Endothelial cell of umbilical vein (primary cell): ENCODE measurements around the gene CIDEA. TPM values are rescaled to one million over a fixed set of nuclear protein-coding genes. Genes with fewer than 3 reads are reported as not detected.

Source experiments
- BruUV-seq: library from RNA; stranded (reverse); fragments of 400-500 nt; replicated peaks from 2 replicates; lab custom pipeline; 2021; lab: Mats Ljungman, UMichigan
- CTCF ChIA-PET: fragments of 300-600, 350-600 bp; sonication (Branson Sonifier 250); formaldehyde crosslinking; loops from one replicate; lab custom pipeline; 2021; ENCODE audit warnings: antibody characterized with exemption, inconsistent platforms; lab: Charles Lee
- POLR2A ChIA-PET: fragments of 300-600, 350-600 bp; sonication (Branson Sonifier 250); formaldehyde crosslinking; loops from one replicate; lab custom pipeline; 2021; ENCODE audit warnings: antibody characterized with exemption, inconsistent platforms; lab: Charles Lee
- DNase-seq: peaks from one replicate; pipeline ENCODE4 v3.0.0-alpha.2; 2011; ENCODE audit warnings: low read depth, low spot score
- FAIRE-seq: peaks from 2 replicates; lab custom pipeline; 2011; peaks lifted over from hg19 to GRCh38; lab: Jason Lieb, UNC
- H2AFZ ChIP-seq: 2 replicates; pipeline ENCODE4 v1.6.0; 2012; ENCODE audit warnings: low read depth, low read length, control low read depth, inconsistent platforms
- H3K27ac ChIP-seq: 2 replicates; pipeline ENCODE4 v1.5.1; 2011; ENCODE audit warnings: low read depth, mild to moderate bottlenecking, control low read depth, low read length, moderate library complexity; ENCODE audit not compliant: insufficient read depth
- H3K27me3 ChIP-seq, 2 experiments: 2 replicates each; pipeline versions ENCODE4 v1.6.0 to v1.6.1; 2011; ENCODE audit warnings: low read length in 2 of 2, mixed read lengths in 1 of 2; ENCODE audit not compliant: control insufficient read depth in 2 of 2, insufficient read depth in 2 of 2
- H3K36me3 ChIP-seq, 2 experiments: 2 replicates in 1 of 2; 3 replicates in 1 of 2; pipeline ENCODE4 v1.5.1; 2011; ENCODE audit warnings: low read length in 2 of 2, mild to moderate bottlenecking in 1 of 2, moderate library complexity in 1 of 2; ENCODE audit not compliant: control insufficient read depth in 2 of 2, insufficient read depth in 2 of 2; ENCODE audit errors: extremely low read depth in 1 of 2
- H3K4me1 ChIP-seq: 3 replicates; pipeline ENCODE4 v1.5.1; 2011; ENCODE audit warnings: mild to moderate bottlenecking, low read length; ENCODE audit not compliant: control insufficient read depth, insufficient read depth; ENCODE audit errors: extremely low read depth
- H3K4me2 ChIP-seq: 2 replicates; pipeline ENCODE4 v1.6.1; 2011; ENCODE audit warnings: low read length, control low read depth, mixed read lengths; ENCODE audit not compliant: insufficient read depth
- H3K4me3 ChIP-seq, 3 experiments: fragments of 200-600 bp in 1 of 3; sonication (generic), shearing (Covaris generic) in 1 of 3; replicated peaks in 1 of 3; 2 replicates each; pipeline ENCODE4 v1.5.1; 2011 to 2016; ENCODE audit warnings: control low read depth in 3 of 3, low read length in 3 of 3, mild to moderate bottlenecking in 2 of 3, inconsistent platforms in 1 of 3, low read depth in 1 of 3, moderate library complexity in 1 of 3; ENCODE audit not compliant: insufficient read depth in 1 of 3
- H3K79me2 ChIP-seq: 2 replicates; pipeline ENCODE4 v1.6.0; 2012; ENCODE audit warnings: low read length, inconsistent platforms; ENCODE audit not compliant: control insufficient read depth, insufficient read depth
- H3K9ac ChIP-seq: replicated peaks from 2 replicates; pipeline ENCODE3; 2011; ENCODE audit warnings: low read length, control low read depth; ENCODE audit not compliant: insufficient read depth; ENCODE audit errors: extremely low read depth
- H3K9me1 ChIP-seq: replicated peaks from 3 replicates; pipeline ENCODE4 v1.6.0; 2011; ENCODE audit warnings: mild to moderate bottlenecking, low read length; ENCODE audit not compliant: control insufficient read depth, insufficient read depth; ENCODE audit errors: extremely low read depth
- H3K9me3 ChIP-seq: replicated peaks from 2 replicates; pipeline ENCODE4 v1.5.1; 2012; ENCODE audit warnings: low read length, inconsistent platforms; ENCODE audit not compliant: control insufficient read depth, insufficient read depth
- H4K20me1 ChIP-seq: replicated peaks from 2 replicates; pipeline ENCODE3; 2011; ENCODE audit warnings: mild to moderate bottlenecking, low read length; ENCODE audit not compliant: control insufficient read depth, insufficient read depth; ENCODE audit errors: extremely low read depth
- FOS ChIP-seq: IDR thresholded peaks from 2 replicates; pipeline ENCODE4 v1.6.1; 2011; ENCODE audit warnings: mild to moderate bottlenecking, low read length, moderate library complexity, borderline replicate concordance; ENCODE audit not compliant: insufficient read depth
- JUN ChIP-seq: IDR thresholded peaks from 2 replicates; pipeline ENCODE4 v1.6.1; 2011; ENCODE audit warnings: borderline replicate concordance, low read depth; ENCODE audit not compliant: insufficient read length, insufficient read depth
- MYC ChIP-seq: IDR thresholded peaks from one replicate; pipeline ENCODE4 v1.6.1; 2011; ENCODE audit warnings: mild to moderate bottlenecking, low read depth, low read length
- dilution Hi-C: fragments of 300-500 bp; cut with MboI; formaldehyde crosslinking; loops from one replicate; pipeline ENCODE4 v1.15.0; 2019; ENCODE audit warnings: low sequenced_read_pairs; ENCODE audit not compliant: extremely low pct_ligation_motif_present
- intact Hi-C: fragments of 100-400 bp; cut with micrococcal nuclease; formaldehyde crosslinking; loops from one replicate; pipeline ENCODE4 v1.10.0; 2022
- polyA plus RNA-seq, 4 experiments: library from polyadenylated mRNA; depleted of rRNA in 3 of 4; stranded (reverse) in 3 of 4; unstranded in 1 of 4; fragments of >200 nt; gene quantifications; 2 replicates each; pipeline versions ENCODE4 v1.2.1 to v1.2.3, GENCODE V29; 2011 to 2012; ENCODE audit warnings: missing spikeins in 1 of 4
- total RNA-seq: library from RNA; stranded (reverse); gene quantifications from 2 replicates; pipeline ENCODE4 v1.2.3, GENCODE V29; 2021
- TF ChIP-seq, protein P1 (sequence below): IDR thresholded peaks from 2 replicates; pipeline ENCODE4 v1.6.1; 2011; ENCODE audit not compliant: insufficient read depth, insufficient read length
- TF ChIP-seq, protein P2 (sequence below), 2 donors: IDR thresholded peaks; 1 replicate in 1 of 2; 2 replicates in 1 of 2; pipeline ENCODE4 v1.5.1; 2011; ENCODE audit warnings: low read length in 2 of 2, mild to moderate bottlenecking in 2 of 2, moderate library complexity in 2 of 2, control low read depth in 1 of 2, inconsistent platforms in 1 of 2, low read depth in 1 of 2; ENCODE audit not compliant: insufficient read depth in 1 of 2; ENCODE audit errors: extremely low read depth in 1 of 2

The CIDEA gene
- total and polyA plus RNA-seq, 2 donors (not counting 3 experiments of a cell fraction or from before 2014, with no cell fraction given): 0.42 TPM; not detected in 1

DNA sequence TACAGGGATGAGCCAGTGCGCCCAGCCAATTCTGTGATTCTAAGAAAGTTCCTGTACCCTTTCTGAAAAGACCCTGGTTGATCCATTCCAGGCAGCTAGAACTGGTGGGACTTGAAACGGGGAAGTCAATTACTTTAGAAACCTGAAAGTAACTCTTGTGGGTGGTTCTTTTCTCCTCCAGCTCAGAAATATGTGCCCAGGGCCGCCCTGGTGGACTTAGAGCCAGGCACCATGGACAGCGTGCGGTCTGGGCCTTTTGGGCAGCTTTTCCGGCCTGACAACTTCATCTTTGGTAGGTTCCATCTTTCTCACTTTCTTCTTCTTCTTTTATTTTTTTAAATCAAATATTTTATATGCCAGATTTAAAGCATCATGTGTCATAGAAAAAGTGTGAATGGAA is 56.6 kb downstream of the CIDEA start:
- BruUV-seq: no TSS peak
- TF ChIP-seq MYC (no peak), JUN (no peak), FOS (no peak)
- TF ChIP-seq, protein P1, sequence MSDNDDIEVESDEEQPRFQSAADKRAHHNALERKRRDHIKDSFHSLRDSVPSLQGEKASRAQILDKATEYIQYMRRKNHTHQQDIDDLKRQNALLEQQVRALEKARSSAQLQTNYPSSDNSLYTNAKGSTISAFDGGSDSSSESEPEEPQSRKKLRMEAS: no peak
- TF ChIP-seq, protein P2, sequence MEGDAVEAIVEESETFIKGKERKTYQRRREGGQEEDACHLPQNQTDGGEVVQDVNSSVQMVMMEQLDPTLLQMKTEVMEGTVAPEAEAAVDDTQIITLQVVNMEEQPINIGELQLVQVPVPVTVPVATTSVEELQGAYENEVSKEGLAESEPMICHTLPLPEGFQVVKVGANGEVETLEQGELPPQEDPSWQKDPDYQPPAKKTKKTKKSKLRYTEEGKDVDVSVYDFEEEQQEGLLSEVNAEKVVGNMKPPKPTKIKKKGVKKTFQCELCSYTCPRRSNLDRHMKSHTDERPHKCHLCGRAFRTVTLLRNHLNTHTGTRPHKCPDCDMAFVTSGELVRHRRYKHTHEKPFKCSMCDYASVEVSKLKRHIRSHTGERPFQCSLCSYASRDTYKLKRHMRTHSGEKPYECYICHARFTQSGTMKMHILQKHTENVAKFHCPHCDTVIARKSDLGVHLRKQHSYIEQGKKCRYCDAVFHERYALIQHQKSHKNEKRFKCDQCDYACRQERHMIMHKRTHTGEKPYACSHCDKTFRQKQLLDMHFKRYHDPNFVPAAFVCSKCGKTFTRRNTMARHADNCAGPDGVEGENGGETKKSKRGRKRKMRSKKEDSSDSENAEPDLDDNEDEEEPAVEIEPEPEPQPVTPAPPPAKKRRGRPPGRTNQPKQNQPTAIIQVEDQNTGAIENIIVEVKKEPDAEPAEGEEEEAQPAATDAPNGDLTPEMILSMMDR (IDR thresholded peaks at IDR 0.05; ENCODE audit: extremely low read depth in 1 of 2, insufficient read depth in 1 of 2, low read depth in 1 of 2, low read length in 2 of 2): no peak
- CTCF ChIA-PET: interaction anchor here (1.1 to 4.7 kb wide), 5 partner anchors 15 to 74 kb away, joined by 3 to 109 read pairs (median 19); no protein-coding TSS in a partner anchor

More for the DNA sequence above, 56.6 kb downstream of the CIDEA start:
- H3K9me1 ChIP-seq: no peaks in the 10 kb centered on the region
- H2AFZ ChIP-seq: no peak overlapping the region
- peak overlapping the region in 1 of 3 experiments; percentile 47 for H3K4me3 ChIP-seq
- intact Hi-C loops: no loop called here
- dilution Hi-C loops: no loop called here
- peak overlapping the region; percentile 72 for H3K4me2 ChIP-seq
- FAIRE-seq (no peak), DNase-seq (no peak)
- no peak overlapping the region for H3K9ac ChIP-seq
- peaks cover 14 to 28% of the 10 kb centered on the region in 2 experiments for H3K36me3 ChIP-seq
- peaks cover 89% of the 10 kb centered on the region for H3K79me2 ChIP-seq
- no peaks in the 10 kb centered on the region for H3K27me3 ChIP-seq
- POLR2A ChIA-PET: interaction anchor here (0.7 to 1.4 kb wide), 4 partner anchors 15 to 328 kb away, joined by 3 to 9 read pairs (median 4); no protein-coding TSS in a partner anchor
- no peaks in the 10 kb centered on the region for H3K9me3 ChIP-seq
- H4K20me1 ChIP-seq: peaks cover 5% of the 10 kb centered on the region
- peak overlapping the region; percentile 53 for H3K27ac ChIP-seq
- peaks cover 48% of the 10 kb centered on the region for H3K4me1 ChIP-seq
